Measurements from ENCODE around the gene EGFL8. TPM values are rescaled to one million over a fixed set of nuclear protein-coding genes. Genes with fewer than 3 reads are reported as not detected.
A peak's percentile ranks its signal among the peaks of the same experiment; 100 is the strongest.

EGFL8 gene
- total RNA-seq, 1 experiment from 2014 or later, result 11.1 TPM

GRCh38 chr6:32153564-32154513 lies 10.6 kb upstream of the EGFL8 start, which contains the start of gene PPT2:
PPT2 (plus strand) TSS chr6:32154141; CDS start chr6:32154595, 454 bp downstream.
- CTCF ChIA-PET, result interaction anchor here (0.5 to 0.6 kb wide), 2 partner anchors 18 to 1914 kb away, joined by 5 to 6 read pairs; no protein-coding TSS in a partner anchor
- intact Hi-C loops (cut with micrococcal nuclease; ENCODE audit: unreplicated experiment), result loop anchor here (2.0 kb wide), 1 partner anchor 35 kb away; no protein-coding TSS in a partner anchor
- peaks cover 21% of the 10 kb centered on the region for H3K4me1 ChIP-seq (ENCODE audit: control insufficient read depth, insufficient read depth, low read length)
- peak within 1 kb of the TSS; percentile 84 for H3K27ac ChIP-seq (ENCODE audit: low read length)
- POLR2A ChIA-PET, result no interaction called here
- H3K36me3 ChIP-seq (ENCODE audit: control insufficient read depth, insufficient read depth, low read length), result no peaks in the 10 kb centered on the region; the same call in 1 of the 2 replicates
- peak within 1 kb of the TSS; percentile 81 to 96 for H3K4me3 ChIP-seq (ENCODE audit: low read depth in 2 of 2, low read length in 2 of 2)
- in situ Hi-C loops (cut with HindIII; ENCODE audit: low pct_unique_long_range_greater_than_20kb, low sequenced_read_pairs), result no loop called here
- H3K27me3 ChIP-seq (ENCODE audit: control insufficient read depth, insufficient read depth, low read length), result no peaks in the 10 kb centered on the region
- peak; percentile 71 for DNase-seq (ENCODE audit: low read depth, low spot score)
- peak; percentile 83 for ATAC-seq
- BruUV-seq (replicated peaks), result TSS peak; percentile 85
- TF ChIP-seq SIN3A (IDR thresholded peaks at IDR 0.05; ENCODE audit: borderline replicate concordance, insufficient read depth, low read depth, low read length) (peak; percentile 95; the same call in 1 of the 2 replicates), POLR2AphosphoS5 (IDR thresholded peaks at IDR 0.05; ENCODE audit: low read depth, low read length) (peak; percentile 66), REST (IDR thresholded peaks at IDR 0.05; ENCODE audit: insufficient read depth in 1 of 2, low read depth in 2 of 2, low read length in 1 of 2) (no peak)
- H3K9me3 ChIP-seq (ENCODE audit: control insufficient read depth, insufficient read depth, low read depth, low read length), result no peaks in the 10 kb centered on the region

GRCh38 chr6:32154514-32155161 lies 9.8 kb upstream of the EGFL8 start:
- Histone ChIP-seq H3K4me1 (ENCODE audit: control insufficient read depth, insufficient read depth, low read length) (peaks cover 21% of the 10 kb centered on the region), H3K36me3 (ENCODE audit: control insufficient read depth, insufficient read depth, low read length) (no peaks in the 10 kb centered on the region; the same call in 1 of the 2 replicates), H3K9me3 (ENCODE audit: control insufficient read depth, insufficient read depth, low read depth, low read length) (no peaks in the 10 kb centered on the region), H3K27ac (ENCODE audit: low read length) (peak overlapping the region; percentile 84), H3K4me3 (ENCODE audit: low read depth in 2 of 2, low read length in 2 of 2) (peak overlapping the region; percentile 81 to 96), H3K27me3 (ENCODE audit: control insufficient read depth, insufficient read depth, low read length) (no peaks in the 10 kb centered on the region)
- in situ Hi-C loops (cut with HindIII; ENCODE audit: low pct_unique_long_range_greater_than_20kb, low sequenced_read_pairs), result no loop called here
- TF ChIP-seq TCF7L2 (IDR thresholded peaks at IDR 0.05; ENCODE audit: low read depth, low read length) (no peak), REST (IDR thresholded peaks at IDR 0.05; ENCODE audit: insufficient read depth in 1 of 2, low read depth in 2 of 2, low read length in 1 of 2) (0 out of 4 replicates have a peak, but pooled peaks of 1 of the 2 experiments have one; percentile 42), CTCF (IDR thresholded peaks at IDR 0.05) (peak; percentile 85; the same call in 1 of the 2 replicates), POLR2AphosphoS5 (IDR thresholded peaks at IDR 0.05; ENCODE audit: low read depth, low read length) (no peak), SIN3A (IDR thresholded peaks at IDR 0.05; ENCODE audit: borderline replicate concordance, insufficient read depth, low read depth, low read length) (0 out of 2 replicates have a peak, but pooled peaks have one; percentile 30)
- POLR2A ChIA-PET, result no interaction called here
- intact Hi-C loops (cut with micrococcal nuclease; ENCODE audit: unreplicated experiment), result no loop called here
- ATAC-seq (peak; percentile 76), DNase-seq (ENCODE audit: low read depth, low spot score) (no peak)
- no TSS peak for BruUV-seq (replicated peaks)
- CTCF ChIA-PET, result no interaction called here
